Measurements from ENCODE around the gene EPX.

- TF ChIP-seq CTCF (IDR thresholded peaks at IDR 0.05): no peak
- no peak for TF ChIP-seq POLR2A (IDR thresholded peaks at IDR 0.05)
These were observed 40.2 kb downstream of the EPX start for GRCh38 chr17:58232707-58233156.

Data from Peyer's patch (tissue), 4 donors.